Measurements from ENCODE around the gene TACSTD2.
A peak's percentile ranks its signal among the peaks of the same experiment; 100 is the strongest.
"Not testable (repeated sequence)": the region's sequence is repeated elsewhere in the genome, so short reads cannot be mapped to it uniquely, and the experiment has no call there.

TACSTD2 gene

GRCh38 chr1:58576727-58577653 is at the start of gene TACSTD2:
TSS of gene TACSTD2 (minus strand) at chr1:58577252. CDS start at chr1:58577156, 96 bp downstream.
- no peak for DNase-seq (ENCODE audit: low read depth)

GRCh38 chr1:58626293-58626692 is 49.2 kb upstream of the TACSTD2 start:
- no peak for DNase-seq (ENCODE audit: low read depth)

- not testable (repeated sequence) for DNase-seq (ENCODE audit: low read depth)
Observed at GRCh38 chr1:58623259-58623658, 46.2 kb upstream of the TACSTD2 start.

- no peak for DNase-seq (ENCODE audit: low read depth)
Observed at GRCh38 chr1:58622571-58622970, 45.5 kb upstream of the TACSTD2 start.

GRCh38 chr1:58621391-58621790 is 44.3 kb upstream of the TACSTD2 start:
- DNase-seq (ENCODE audit: low read depth): no peak

GRCh38 chr1:58620926-58621325 is 43.9 kb upstream of the TACSTD2 start:
- no peak for DNase-seq (ENCODE audit: low read depth)

- no peak for DNase-seq (ENCODE audit: low read depth)
Observed at GRCh38 chr1:58620259-58620658, 43.2 kb upstream of the TACSTD2 start.

- DNase-seq (ENCODE audit: low read depth): no peak
Observed at GRCh38 chr1:58619286-58620054, 42.4 kb upstream of the TACSTD2 start.

GRCh38 chr1:58618303-58618702 is 41.3 kb upstream of the TACSTD2 start:
- peak; percentile 84 for DNase-seq (ENCODE audit: low read depth)

- no peak for DNase-seq (ENCODE audit: low read depth)
Observed at GRCh38 chr1:58611861-58612385, 34.9 kb upstream of the TACSTD2 start.

- DNase-seq (ENCODE audit: low read depth): no peak
Observed at GRCh38 chr1:58608945-58609344, 31.9 kb upstream of the TACSTD2 start.

GRCh38 chr1:58608297-58608696 is 31.2 kb upstream of the TACSTD2 start:
- DNase-seq (ENCODE audit: low read depth): no peak

- no peak for DNase-seq (ENCODE audit: low read depth)
Observed at GRCh38 chr1:58607391-58607790, 30.3 kb upstream of the TACSTD2 start.

GRCh38 chr1:58601921-58602320 is 24.9 kb upstream of the TACSTD2 start:
- not testable (repeated sequence) for DNase-seq (ENCODE audit: low read depth)

- no peak for DNase-seq (ENCODE audit: low read depth)
Observed at GRCh38 chr1:58597996-58598395, 20.9 kb upstream of the TACSTD2 start.

- DNase-seq (ENCODE audit: low read depth): no peak
Observed at GRCh38 chr1:58597076-58597475, 20.0 kb upstream of the TACSTD2 start.

GRCh38 chr1:58596631-58597052 is 19.6 kb upstream of the TACSTD2 start:
- DNase-seq (ENCODE audit: low read depth): no peak

GRCh38 chr1:58594546-58594945 is 17.5 kb upstream of the TACSTD2 start:
- DNase-seq (ENCODE audit: low read depth): no peak

GRCh38 chr1:58592522-58593134 is 15.6 kb upstream of the TACSTD2 start:
- peak; percentile 85 for DNase-seq (ENCODE audit: low read depth)

- DNase-seq (ENCODE audit: low read depth): no peak
Observed at GRCh38 chr1:58591806-58592205, 14.8 kb upstream of the TACSTD2 start.

GRCh38 chr1:58590019-58590418 is 13.0 kb upstream of the TACSTD2 start:
- no peak for DNase-seq (ENCODE audit: low read depth)

GRCh38 chr1:58588396-58588795 is 11.3 kb upstream of the TACSTD2 start:
- no peak for DNase-seq (ENCODE audit: low read depth)

All from HS-5 (cell line).